H9 (cell line): ENCODE data around the gene PTK7. TPM values are rescaled to one million over a fixed set of nuclear protein-coding genes. Genes with fewer than 3 reads are reported as not detected.

Experiments used
- DNase-seq: peaks from one replicate; pipeline ENCODE4 v3.0.0-alpha.2; 2017
- H2AFZ ChIP-seq: one replicate; pipeline ENCODE4 v1.6.1; 2013; ENCODE audit warnings: mild to moderate bottlenecking, low read length, control low read depth, moderate library complexity
- H2AK5ac ChIP-seq: 2 replicates; pipeline ENCODE4 v1.6.1; 2013; ENCODE audit warnings: low read length, control low read depth, mixed read lengths; ENCODE audit not compliant: insufficient read length
- H2BK120ac ChIP-seq: one replicate; pipeline ENCODE4 v1.6.1; 2013; ENCODE audit warnings: low read depth, mild to moderate bottlenecking, low read length, control low read depth, inconsistent platforms; ENCODE audit not compliant: poor library complexity, severe bottlenecking
- H2BK12ac ChIP-seq: 2 replicates; pipeline ENCODE4 v1.6.1; 2013; ENCODE audit warnings: low read length, control low read depth, mixed read lengths, low read depth; ENCODE audit not compliant: insufficient read length
- H2BK15ac ChIP-seq: 2 replicates; pipeline ENCODE4 v1.6.1; 2013; ENCODE audit warnings: low read depth, low read length, control low read depth
- H2BK20ac ChIP-seq: one replicate; pipeline ENCODE4 v1.6.1; 2013; ENCODE audit warnings: low read depth, mild to moderate bottlenecking, low read length, control low read depth, inconsistent platforms; ENCODE audit not compliant: poor library complexity, severe bottlenecking
- H2BK5ac ChIP-seq: 2 replicates; pipeline ENCODE4 v1.6.1; 2013; ENCODE audit warnings: low read length, control low read depth, mixed read lengths; ENCODE audit not compliant: insufficient read length
- H3K14ac ChIP-seq: 2 replicates; pipeline ENCODE4 v1.6.1; 2013; ENCODE audit warnings: low read length, control low read depth; ENCODE audit not compliant: insufficient read depth
- H3K18ac ChIP-seq: 2 replicates; pipeline ENCODE4 v1.6.1; 2013; ENCODE audit warnings: low read depth, mild to moderate bottlenecking, mixed read lengths, low read length, control low read depth; ENCODE audit not compliant: insufficient read length
- H3K23ac ChIP-seq: 2 replicates; pipeline ENCODE4 v1.6.1; 2013; ENCODE audit warnings: low read length, control low read depth, mixed read lengths, low read depth; ENCODE audit not compliant: insufficient read length
- H3K23me2 ChIP-seq: 2 replicates; pipeline ENCODE4 v1.6.1; 2013; ENCODE audit warnings: low read depth, mild to moderate bottlenecking, mixed read lengths, low read length, control low read depth; ENCODE audit not compliant: insufficient read length, poor library complexity, severe bottlenecking
- H3K27ac ChIP-seq: 2 replicates; pipeline ENCODE4 v1.5.1; 2013; ENCODE audit warnings: low read length, control low read depth, mixed read lengths, low read depth; ENCODE audit not compliant: insufficient read length
- H3K27me3 ChIP-seq: 2 replicates; pipeline ENCODE4 v1.6.1; 2013; ENCODE audit warnings: low read length, control low read depth, inconsistent platforms; ENCODE audit not compliant: insufficient read depth
- H3K4ac ChIP-seq: 2 replicates; pipeline ENCODE4 v1.6.1; 2013; ENCODE audit warnings: low read depth, mild to moderate bottlenecking, control low read depth, inconsistent platforms, low read length, moderate library complexity
- H3K4me1 ChIP-seq: 2 replicates; pipeline ENCODE4 v1.6.1; 2013; ENCODE audit warnings: low read length, control low read depth, inconsistent platforms; ENCODE audit not compliant: insufficient read depth
- H3K4me2 ChIP-seq: 2 replicates; pipeline ENCODE4 v1.6.1; 2013; ENCODE audit warnings: low read length, control low read depth, mixed read lengths; ENCODE audit not compliant: insufficient read length, insufficient read depth
- H3K56ac ChIP-seq: 2 replicates; pipeline ENCODE4 v1.6.1; 2013; ENCODE audit warnings: low read depth, mild to moderate bottlenecking, mixed read lengths, low read length, control low read depth; ENCODE audit not compliant: insufficient read length
- H3K79me1 ChIP-seq: 2 replicates; pipeline ENCODE4 v1.6.1; 2013; ENCODE audit warnings: low read depth, mild to moderate bottlenecking, moderate library complexity, low read length, control low read depth, inconsistent platforms; ENCODE audit not compliant: insufficient read depth, poor library complexity, severe bottlenecking
- H3K79me2 ChIP-seq: 2 replicates; pipeline ENCODE4 v1.6.1; 2013; ENCODE audit warnings: low read length, control low read depth, inconsistent platforms; ENCODE audit not compliant: insufficient read depth
- H3K9ac ChIP-seq: 2 replicates; pipeline ENCODE4 v1.6.1; 2013; ENCODE audit warnings: low read length, control low read depth, mixed read lengths; ENCODE audit not compliant: insufficient read length; ENCODE audit errors: extremely low read depth
- H3K9me3 ChIP-seq: one replicate; pipeline ENCODE4 v1.6.1; 2013; ENCODE audit warnings: low read depth, low read length, inconsistent platforms; ENCODE audit not compliant: control insufficient read depth
- H3T11ph ChIP-seq: one replicate; pipeline ENCODE4 v1.6.1; 2013; ENCODE audit warnings: mild to moderate bottlenecking, low read length, control low read depth, inconsistent platforms
- H4K20me1 ChIP-seq: one replicate; pipeline ENCODE4 v1.6.1; 2013; ENCODE audit not compliant: control insufficient read depth, insufficient read length, insufficient read depth
- H4K5ac ChIP-seq: 2 replicates; pipeline ENCODE4 v1.6.1; 2013; ENCODE audit warnings: low read depth, mild to moderate bottlenecking, mixed read lengths, low read length, control low read depth; ENCODE audit not compliant: insufficient read length
- H4K8ac ChIP-seq: replicated peaks from 2 replicates; pipeline ENCODE4 v1.6.1; 2013; ENCODE audit warnings: low read length, control low read depth, mixed read lengths, low read depth; ENCODE audit not compliant: insufficient read length
- H4K91ac ChIP-seq: 2 replicates; pipeline ENCODE4 v1.6.1; 2013; ENCODE audit warnings: low read depth, mild to moderate bottlenecking, moderate library complexity, mixed read lengths, low read length, control low read depth; ENCODE audit not compliant: insufficient read length
- H3K27ac Mint-ChIP-seq, 3 experiments: 2 replicates in 2 of 3; 3 replicates in 1 of 3; pipeline ENCODE4 v1.8.0; 2020 to 2021; ENCODE audit warnings: mixed read lengths in 3 of 3, mild to moderate bottlenecking in 1 of 3, moderate library complexity in 1 of 3
- H3K27me3 Mint-ChIP-seq: 2 replicates; pipeline ENCODE4 v1.8.0; 2021; ENCODE audit warnings: low read depth, mild to moderate bottlenecking, moderate library complexity, mixed read lengths
- H3K36me3 Mint-ChIP-seq, 3 experiments: 2 replicates in 2 of 3; 3 replicates in 1 of 3; pipeline ENCODE4 v1.8.0; 2020 to 2021; ENCODE audit warnings: low read depth in 3 of 3, mixed read lengths in 3 of 3; ENCODE audit not compliant: insufficient read depth in 1 of 3
- H3K4me1 Mint-ChIP-seq, 2 experiments: 2 replicates each; pipeline ENCODE4 v1.8.0; 2020; ENCODE audit warnings: mixed read lengths in 2 of 2
- H3K4me3 Mint-ChIP-seq, 2 experiments: 2 replicates in 1 of 2; 3 replicates in 1 of 2; pipeline ENCODE4 v1.8.0; 2020 to 2021; ENCODE audit warnings: mild to moderate bottlenecking in 2 of 2, mixed read lengths in 2 of 2, moderate library complexity in 1 of 2
- H3K9me3 Mint-ChIP-seq, 2 experiments: 2 replicates in 1 of 2; 3 replicates in 1 of 2; pipeline ENCODE4 v1.8.0; 2020; ENCODE audit warnings: mild to moderate bottlenecking in 2 of 2, mixed read lengths in 2 of 2, moderate library complexity in 1 of 2
- WGBS: extraction: QIAGEN DNeasy Blood & Tissue Kit; methylation state at CpG from one replicate; pipeline ENCODE4 v1.1.7; 2013; ENCODE audit warnings: missing lambda C conversion rate, low lambda C conversion rate, mixed read lengths; ENCODE audit not compliant: insufficient read length; ENCODE audit errors: extremely low coverage; 5-methylcytosine and 5-hydroxymethylcytosine counted together
- total RNA-seq: library from RNA; stranded (reverse); gene quantifications from 2 replicates; pipeline ENCODE4 v1.2.1, GENCODE V29; 2021
- TF ChIP-seq, protein P1 (sequence below): fragments of 200-600 bp; sonication (generic); conservative IDR thresholded peaks from 3 replicates; pipeline ENCODE4 v1.8.0; 2021; ENCODE audit warnings: antibody characterized with exemption, mild to moderate bottlenecking

Gene PTK7
- total RNA-seq, 1 experiment from 2014 or later, result 128 TPM

DNA sequence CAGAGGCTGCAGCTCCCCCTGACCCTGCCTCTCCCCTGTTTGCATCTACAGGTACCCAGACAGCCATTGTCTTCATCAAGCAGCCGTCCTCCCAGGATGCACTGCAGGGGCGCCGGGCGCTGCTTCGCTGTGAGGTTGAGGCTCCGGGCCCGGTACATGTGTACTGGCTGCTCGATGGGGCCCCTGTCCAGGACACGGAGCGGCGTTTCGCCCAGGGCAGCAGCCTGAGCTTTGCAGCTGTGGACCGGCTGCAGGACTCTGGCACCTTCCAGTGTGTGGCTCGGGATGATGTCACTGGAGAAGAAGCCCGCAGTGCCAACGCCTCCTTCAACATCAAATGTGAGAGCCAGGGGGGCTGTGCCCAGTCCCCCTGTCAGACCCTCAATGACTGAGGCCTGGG, 52.8 kb downstream of the PTK7 start:
- H3K36me3 Mint-ChIP-seq, result peaks cover 8 to 38% (median 33%) of the 10 kb centered on the region in 3 experiments; a peak in 6 of 7 replicates
- Histone ChIP-seq H3K23me2 (no peaks in the 10 kb centered on the region), H3K18ac (no peak overlapping the region), H4K8ac (no peak overlapping the region), H2AFZ (no peak overlapping the region), H3K4me2 (no peak overlapping the region), H4K5ac (no peak overlapping the region), H2BK5ac (no peak overlapping the region), H3K9ac (no peak overlapping the region), H2BK120ac (no peak overlapping the region), H3K27me3 (no peaks in the 10 kb centered on the region), H3K79me1 (no peaks in the 10 kb centered on the region), H3K79me2 (peaks cover 3% of the 10 kb centered on the region; the same call in 1 of the 2 replicates), H3T11ph (no peak overlapping the region), H3K14ac (no peak overlapping the region; the same call in 1 of the 2 replicates), H4K91ac (no peak overlapping the region), H2BK20ac (no peak overlapping the region), H2AK5ac (no peak overlapping the region), H3K23ac (no peak overlapping the region), H3K4ac (no peak overlapping the region), H3K9me3 (no peaks in the 10 kb centered on the region), H3K4me1 (no peaks in the 10 kb centered on the region), H3K27ac (no peak overlapping the region), H3K56ac (no peak overlapping the region), H4K20me1 (no peaks in the 10 kb centered on the region), H2BK15ac (no peak overlapping the region), H2BK12ac (no peak overlapping the region)
- no peak overlapping the region; a peak in 1 of 7 replicates for H3K27ac Mint-ChIP-seq
- peaks cover 23 to 34% of the 10 kb centered on the region in 2 experiments for H3K4me1 Mint-ChIP-seq
- DNase-seq, result no peak
- no peaks in the 10 kb centered on the region for H3K9me3 Mint-ChIP-seq
- TF ChIP-seq, protein P1, sequence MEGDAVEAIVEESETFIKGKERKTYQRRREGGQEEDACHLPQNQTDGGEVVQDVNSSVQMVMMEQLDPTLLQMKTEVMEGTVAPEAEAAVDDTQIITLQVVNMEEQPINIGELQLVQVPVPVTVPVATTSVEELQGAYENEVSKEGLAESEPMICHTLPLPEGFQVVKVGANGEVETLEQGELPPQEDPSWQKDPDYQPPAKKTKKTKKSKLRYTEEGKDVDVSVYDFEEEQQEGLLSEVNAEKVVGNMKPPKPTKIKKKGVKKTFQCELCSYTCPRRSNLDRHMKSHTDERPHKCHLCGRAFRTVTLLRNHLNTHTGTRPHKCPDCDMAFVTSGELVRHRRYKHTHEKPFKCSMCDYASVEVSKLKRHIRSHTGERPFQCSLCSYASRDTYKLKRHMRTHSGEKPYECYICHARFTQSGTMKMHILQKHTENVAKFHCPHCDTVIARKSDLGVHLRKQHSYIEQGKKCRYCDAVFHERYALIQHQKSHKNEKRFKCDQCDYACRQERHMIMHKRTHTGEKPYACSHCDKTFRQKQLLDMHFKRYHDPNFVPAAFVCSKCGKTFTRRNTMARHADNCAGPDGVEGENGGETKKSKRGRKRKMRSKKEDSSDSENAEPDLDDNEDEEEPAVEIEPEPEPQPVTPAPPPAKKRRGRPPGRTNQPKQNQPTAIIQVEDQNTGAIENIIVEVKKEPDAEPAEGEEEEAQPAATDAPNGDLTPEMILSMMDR, result no peak
- H3K4me3 Mint-ChIP-seq, result no peak overlapping the region
- no CpG with 5 or more reads among the region's 16 CpGs for WGBS
- H3K27me3 Mint-ChIP-seq, result no peaks in the 10 kb centered on the region
